T-helper 2 cell (primary cell): Measurements from ENCODE around the gene UQCRC2.
"Not testable (repeated sequence)": the region's sequence is repeated elsewhere in the genome, so short reads cannot be mapped to it uniquely, and the experiment has no call there.

ENCODE experiments used
- DNase-seq, 5 experiments: peaks; one replicate each; pipeline versions ENCODE4 v3.0.0 to v3.0.0-alpha.2; 2012 to 2022

The UQCRC2 gene

GRCh38 chr16:21984062-21984461 is 30.9 kb downstream of the UQCRC2 start:
- DNase-seq: no peak

- no peak for DNase-seq
Measured at GRCh38 chr16:21985524-21985923, 32.4 kb downstream of the UQCRC2 start.

- no peak for DNase-seq
Measured at GRCh38 chr16:21986692-21987246, 33.6 kb downstream of the UQCRC2 start.

- no peak for DNase-seq
Measured at GRCh38 chr16:21987498-21987897, 34.3 kb downstream of the UQCRC2 start.

GRCh38 chr16:21989133-21989532 is 36.0 kb downstream of the UQCRC2 start:
- DNase-seq: no peak

GRCh38 chr16:21989751-21990150 is 36.6 kb downstream of the UQCRC2 start:
- no peak for DNase-seq

- DNase-seq: peak in 1 of 5 experiments; percentile 45
Measured at GRCh38 chr16:21990381-21990944, 37.3 kb downstream of the UQCRC2 start.

- peak in 1 of 5 experiments; percentile 84 for DNase-seq
Measured at GRCh38 chr16:21991621-21992020, 38.5 kb downstream of the UQCRC2 start.

- DNase-seq: no peak
Measured at GRCh38 chr16:21994856-21995465, 41.8 kb downstream of the UQCRC2 start.

- no peak for DNase-seq
Measured at GRCh38 chr16:21996923-21997696, 43.9 kb downstream of the UQCRC2 start.

- no peak for DNase-seq
Measured at GRCh38 chr16:21997697-21998480, 44.7 kb downstream of the UQCRC2 start.

- no peak for DNase-seq
Measured at GRCh38 chr16:22001591-22001990, 48.4 kb downstream of the UQCRC2 start.

GRCh38 chr16:22002047-22002446 is 48.9 kb downstream of the UQCRC2 start:
- not testable (repeated sequence) for DNase-seq

GRCh38 chr16:22003195-22003594 is 50.0 kb downstream of the UQCRC2 start:
- DNase-seq: no peak

- DNase-seq: no peak
Measured at GRCh38 chr16:22004341-22004740, 51.2 kb downstream of the UQCRC2 start.

GRCh38 chr16:22005746-22006145 is 52.6 kb downstream of the UQCRC2 start:
- no peak for DNase-seq

- DNase-seq: no peak
Measured at GRCh38 chr16:22006636-22007035, 53.5 kb downstream of the UQCRC2 start.

- no peak for DNase-seq
Measured at GRCh38 chr16:22007159-22007508, 54.0 kb downstream of the UQCRC2 start.

- DNase-seq: peak; percentile 45 to 73 (median 57)
Measured at GRCh38 chr16:22007509-22008214, 54.5 kb downstream of the UQCRC2 start, which contains the start of gene MOSMO. Gene MOSMO, plus strand, starts transcription at chr16:22008111. Its CDS starts 191 bp downstream, at chr16:22008302.

- peak in 3 of 5 experiments; percentile 4 to 38 (median 8) for DNase-seq
Measured at GRCh38 chr16:22008215-22009059, 55.3 kb downstream of the UQCRC2 start.

GRCh38 chr16:22010902-22011301 is 57.7 kb downstream of the UQCRC2 start:
- DNase-seq: no peak
